ENCODE results near the gene GBE1. TPM values are rescaled to one million over a fixed set of nuclear protein-coding genes. Genes with fewer than 3 reads are reported as not detected.
"Not testable (repeated sequence)": the region's sequence is repeated elsewhere in the genome, so short reads cannot be mapped to it uniquely, and the experiment has no call there.

The GBE1 gene
- total RNA-seq, 1 donor from 2014 or later, result 10.9 TPM

DNA sequence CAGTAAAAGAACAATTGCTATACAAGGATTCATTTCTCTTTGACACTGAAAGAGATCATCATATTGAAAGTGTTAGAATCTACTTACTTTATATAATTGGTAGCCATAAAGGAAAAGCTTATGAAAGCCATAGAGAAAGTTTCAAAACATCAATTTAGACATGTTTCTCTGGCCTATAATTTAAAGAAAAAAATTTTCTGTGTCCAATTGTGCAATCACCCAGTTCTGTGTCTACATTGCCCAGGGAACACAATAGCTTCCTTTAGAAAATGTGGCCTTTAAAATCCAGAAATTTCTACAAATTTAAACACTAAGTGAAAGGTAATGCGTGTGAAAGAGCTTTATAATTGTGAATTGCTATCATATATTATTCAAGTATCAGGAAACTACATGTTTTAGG, 259.2 kb downstream of the GBE1 start:
- Mint-ChIP-seq H3K36me3 (ENCODE audit: insufficient read depth) (no peaks in the 10 kb centered on the region), H3K4me3 (ENCODE audit: low read depth) (no peak overlapping the region), H3K9me3 (ENCODE audit: low read depth) (no peaks in the 10 kb centered on the region), H3K4me1 (ENCODE audit: low read depth) (no peaks in the 10 kb centered on the region), H3K27me3 (no peaks in the 10 kb centered on the region), H3K27ac (no peak overlapping the region)
- TF ChIP-seq, protein P1, sequence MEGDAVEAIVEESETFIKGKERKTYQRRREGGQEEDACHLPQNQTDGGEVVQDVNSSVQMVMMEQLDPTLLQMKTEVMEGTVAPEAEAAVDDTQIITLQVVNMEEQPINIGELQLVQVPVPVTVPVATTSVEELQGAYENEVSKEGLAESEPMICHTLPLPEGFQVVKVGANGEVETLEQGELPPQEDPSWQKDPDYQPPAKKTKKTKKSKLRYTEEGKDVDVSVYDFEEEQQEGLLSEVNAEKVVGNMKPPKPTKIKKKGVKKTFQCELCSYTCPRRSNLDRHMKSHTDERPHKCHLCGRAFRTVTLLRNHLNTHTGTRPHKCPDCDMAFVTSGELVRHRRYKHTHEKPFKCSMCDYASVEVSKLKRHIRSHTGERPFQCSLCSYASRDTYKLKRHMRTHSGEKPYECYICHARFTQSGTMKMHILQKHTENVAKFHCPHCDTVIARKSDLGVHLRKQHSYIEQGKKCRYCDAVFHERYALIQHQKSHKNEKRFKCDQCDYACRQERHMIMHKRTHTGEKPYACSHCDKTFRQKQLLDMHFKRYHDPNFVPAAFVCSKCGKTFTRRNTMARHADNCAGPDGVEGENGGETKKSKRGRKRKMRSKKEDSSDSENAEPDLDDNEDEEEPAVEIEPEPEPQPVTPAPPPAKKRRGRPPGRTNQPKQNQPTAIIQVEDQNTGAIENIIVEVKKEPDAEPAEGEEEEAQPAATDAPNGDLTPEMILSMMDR (IDR thresholded peaks at IDR 0.05; ENCODE audit: unreplicated experiment), result no peak
- no peak for DNase-seq (ENCODE audit: low spot score, unreplicated experiment)

DNA sequence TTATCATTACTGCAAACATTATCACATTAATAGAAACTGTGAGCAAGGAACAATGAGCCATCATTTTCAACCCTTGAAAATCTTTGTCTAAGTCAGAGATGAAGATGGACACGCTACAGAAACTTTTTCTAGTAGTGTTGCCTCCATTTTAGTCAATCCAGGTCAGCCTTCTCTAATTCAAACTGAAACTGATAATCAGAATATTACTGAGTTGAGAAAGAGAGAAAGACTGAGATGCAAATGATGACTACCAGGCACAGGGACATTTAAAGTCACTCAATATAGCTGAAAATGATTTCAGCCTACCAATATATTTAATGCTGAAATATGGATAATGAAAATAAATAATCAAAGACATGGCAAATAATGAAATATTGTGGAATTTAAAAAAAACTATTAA, 261.4 kb downstream of the GBE1 start:
- TF ChIP-seq, protein P1 (IDR thresholded peaks at IDR 0.05; ENCODE audit: unreplicated experiment), result no peak
- Mint-ChIP-seq H3K4me1 (ENCODE audit: low read depth) (peaks cover 2% of the 10 kb centered on the region), H3K9me3 (ENCODE audit: low read depth) (no peaks in the 10 kb centered on the region), H3K4me3 (ENCODE audit: low read depth) (no peak overlapping the region), H3K27me3 (no peaks in the 10 kb centered on the region), H3K36me3 (ENCODE audit: insufficient read depth) (no peaks in the 10 kb centered on the region), H3K27ac (no peak overlapping the region)
- no peak for DNase-seq (ENCODE audit: low spot score, unreplicated experiment)

DNA sequence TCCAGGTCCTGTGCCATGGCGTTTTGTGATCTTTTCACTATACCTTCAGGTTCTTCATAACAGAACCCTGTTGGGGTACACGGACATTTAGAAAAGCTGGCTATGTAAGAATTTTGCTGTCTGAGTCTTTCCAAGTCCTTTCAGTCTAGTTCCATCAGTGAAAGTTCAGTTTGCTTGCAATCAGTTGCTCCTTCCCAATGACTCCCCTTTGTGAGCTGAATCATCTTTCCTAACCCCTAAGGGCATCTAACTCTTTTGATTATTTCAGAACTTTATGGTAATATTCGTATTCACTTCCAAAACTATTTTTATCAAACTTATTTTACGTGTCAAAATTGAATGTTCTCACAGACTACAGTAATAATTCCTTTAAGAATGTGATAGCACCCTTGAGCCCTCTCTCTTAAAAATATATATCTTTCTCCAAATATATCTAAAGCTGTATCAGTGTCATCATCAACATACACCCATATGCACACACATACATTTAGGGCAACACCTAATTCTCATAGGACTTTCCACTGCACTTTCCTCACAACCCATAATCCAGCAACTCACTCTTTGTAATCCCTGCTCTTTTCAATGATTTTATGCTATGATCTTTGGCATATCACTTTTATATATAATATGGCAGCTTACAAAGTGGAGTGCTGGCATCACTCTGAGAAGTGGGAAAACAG, 263.7 kb downstream of the GBE1 start:
- Mint-ChIP-seq H3K27ac (no peak overlapping the region), H3K4me3 (ENCODE audit: low read depth) (no peak overlapping the region), H3K36me3 (ENCODE audit: insufficient read depth) (no peaks in the 10 kb centered on the region), H3K9me3 (ENCODE audit: low read depth) (no peaks in the 10 kb centered on the region), H3K27me3 (no peaks in the 10 kb centered on the region), H3K4me1 (ENCODE audit: low read depth) (peaks cover 2% of the 10 kb centered on the region)
- TF ChIP-seq, protein P1 (IDR thresholded peaks at IDR 0.05; ENCODE audit: unreplicated experiment), result no peak
- no peak for DNase-seq (ENCODE audit: low spot score, unreplicated experiment)

DNA sequence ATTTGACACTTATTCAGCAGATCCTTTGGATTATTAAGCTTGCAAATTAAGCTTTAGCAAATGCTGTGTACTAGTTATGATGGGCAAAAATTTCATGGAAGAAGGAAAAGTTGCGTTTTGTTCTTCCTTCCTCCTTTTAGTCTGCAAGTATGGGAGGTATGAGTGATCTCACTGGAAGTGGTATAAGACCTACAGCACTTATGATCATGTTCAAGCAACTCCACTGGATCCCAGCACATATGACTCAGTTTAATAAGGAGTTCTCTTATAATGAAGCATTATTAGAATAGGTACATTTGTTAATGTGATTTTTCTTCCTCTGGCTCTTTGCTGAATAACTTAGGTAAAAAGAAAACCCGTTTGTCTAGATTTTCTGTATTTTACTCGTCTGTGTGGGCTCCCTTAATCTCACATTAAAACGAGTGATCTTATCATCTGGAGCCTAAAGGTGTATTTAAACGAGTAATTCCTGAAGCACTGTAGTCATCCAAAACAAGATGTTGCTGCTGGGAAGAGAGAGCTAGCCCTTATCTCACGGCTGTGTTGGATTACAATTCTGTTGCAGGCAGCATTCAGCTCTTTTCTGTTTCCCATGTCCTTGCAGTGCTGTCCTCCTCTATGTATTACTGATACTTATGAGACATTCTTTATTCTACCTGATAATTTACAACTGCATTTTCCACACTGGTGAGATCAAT, 264.9 kb downstream of the GBE1 start:
- Mint-ChIP-seq H3K4me1 (ENCODE audit: low read depth) (peaks cover 5% of the 10 kb centered on the region), H3K27me3 (no peaks in the 10 kb centered on the region), H3K36me3 (ENCODE audit: insufficient read depth) (no peaks in the 10 kb centered on the region), H3K4me3 (ENCODE audit: low read depth) (no peak overlapping the region), H3K9me3 (ENCODE audit: low read depth) (no peaks in the 10 kb centered on the region), H3K27ac (no peak overlapping the region)
- TF ChIP-seq, protein P1 (IDR thresholded peaks at IDR 0.05; ENCODE audit: unreplicated experiment), result no peak
- no peak for DNase-seq (ENCODE audit: low spot score, unreplicated experiment)

DNA sequence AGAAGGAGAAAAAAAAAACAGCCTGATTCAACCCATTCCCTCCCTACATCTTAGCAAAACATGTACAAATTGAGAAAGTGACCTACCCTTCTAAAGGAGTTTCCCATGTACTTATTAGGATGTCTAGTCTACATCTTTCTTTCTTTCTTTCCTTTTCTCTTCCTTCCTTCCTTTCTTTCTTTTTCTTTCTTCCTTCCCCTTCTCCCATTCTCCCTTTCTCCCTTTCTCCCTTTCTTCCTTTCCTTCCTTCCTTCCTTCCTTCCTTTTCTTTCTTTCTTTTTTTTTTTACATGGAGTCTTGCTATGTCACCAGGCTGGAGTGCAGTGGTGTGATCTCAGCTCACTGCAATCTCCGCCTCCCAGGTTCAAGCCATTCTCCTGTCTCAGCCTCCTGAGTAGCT, 269.0 kb downstream of the GBE1 start:
- not testable (repeated sequence) for H3K27ac Mint-ChIP-seq; H3K36me3 Mint-ChIP-seq (ENCODE audit: insufficient read depth); H3K9me3 Mint-ChIP-seq (ENCODE audit: low read depth); H3K27me3 Mint-ChIP-seq; H3K4me3 Mint-ChIP-seq (ENCODE audit: low read depth); DNase-seq (ENCODE audit: low spot score, unreplicated experiment)
- peaks cover 11% of the 10 kb centered on the region for H3K4me1 Mint-ChIP-seq (ENCODE audit: low read depth)

DNA sequence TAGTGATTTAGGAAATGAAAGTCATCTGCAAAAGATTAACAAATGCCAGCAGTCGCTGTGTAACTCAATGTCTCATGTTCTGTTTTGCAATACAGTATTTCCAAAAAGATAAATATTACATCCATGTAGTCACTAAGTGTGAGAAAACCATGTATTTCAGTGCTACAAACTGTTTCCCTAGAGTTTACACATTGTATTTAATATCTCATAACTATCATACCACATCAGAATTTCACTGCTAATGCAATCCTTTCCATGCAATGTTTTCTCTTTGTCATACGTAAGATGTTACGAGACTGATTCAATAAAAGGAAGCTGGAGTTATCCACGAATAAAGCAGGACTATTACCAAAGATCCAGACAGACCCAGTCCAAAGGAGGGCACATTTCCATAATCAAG, 269.4 kb downstream of the GBE1 start:
- Mint-ChIP-seq H3K27ac (no peak overlapping the region), H3K4me1 (ENCODE audit: low read depth) (peaks cover 11% of the 10 kb centered on the region), H3K4me3 (ENCODE audit: low read depth) (no peak overlapping the region), H3K36me3 (ENCODE audit: insufficient read depth) (peaks cover 1% of the 10 kb centered on the region), H3K9me3 (ENCODE audit: low read depth) (no peaks in the 10 kb centered on the region), H3K27me3 (no peaks in the 10 kb centered on the region)
- TF ChIP-seq, protein P1 (IDR thresholded peaks at IDR 0.05; ENCODE audit: unreplicated experiment), result no peak
- no peak for DNase-seq (ENCODE audit: low spot score, unreplicated experiment)
